Upper lobe of left lung (tissue), 4 donors: ENCODE data around the gene ATF3.

Experiments
- CTCF ChIP-seq, 6 experiments: fragments of 450-650 bp in 4 of 6; fragments of 200-600 bp in 2 of 6; sonication (generic) in 2 of 6; IDR thresholded peaks; one replicate each; pipeline ENCODE4 v1.5.1; 2016 to 2019; ENCODE audit warnings: antibody characterized with exemption in 6 of 6
- EP300 ChIP-seq, 4 donors: sonication (generic); formaldehyde crosslinking; IDR thresholded peaks; one replicate each; pipeline ENCODE4 v1.5.1; 2017; ENCODE audit warnings: antibody characterized with exemption in 4 of 4, control low read depth in 2 of 4
- POLR2A ChIP-seq, 4 donors: fragments of 450-650 bp; IDR thresholded peaks; one replicate each; pipeline ENCODE4 v1.5.1; 2016 to 2017; ENCODE audit warnings: antibody characterized with exemption in 4 of 4, mild to moderate bottlenecking in 2 of 4
- POLR2AphosphoS5 ChIP-seq, 2 donors: sonication (generic); formaldehyde crosslinking; IDR thresholded peaks; one replicate each; pipeline ENCODE4 v1.5.1; 2017; ENCODE audit warnings: antibody characterized with exemption in 2 of 2

GRCh38 chr1:212610575-212610967 lies 2.0 kb downstream of the ATF3 start:
- TF ChIP-seq CTCF (IDR thresholded peaks at IDR 0.05), result no peak
- TF ChIP-seq POLR2AphosphoS5 (IDR thresholded peaks at IDR 0.05), result no peak
- no peak for TF ChIP-seq POLR2A (IDR thresholded peaks at IDR 0.05)
- TF ChIP-seq EP300 (IDR thresholded peaks at IDR 0.05), result no peak
